ENCODE measurements around the gene COLEC12.

DNA sequence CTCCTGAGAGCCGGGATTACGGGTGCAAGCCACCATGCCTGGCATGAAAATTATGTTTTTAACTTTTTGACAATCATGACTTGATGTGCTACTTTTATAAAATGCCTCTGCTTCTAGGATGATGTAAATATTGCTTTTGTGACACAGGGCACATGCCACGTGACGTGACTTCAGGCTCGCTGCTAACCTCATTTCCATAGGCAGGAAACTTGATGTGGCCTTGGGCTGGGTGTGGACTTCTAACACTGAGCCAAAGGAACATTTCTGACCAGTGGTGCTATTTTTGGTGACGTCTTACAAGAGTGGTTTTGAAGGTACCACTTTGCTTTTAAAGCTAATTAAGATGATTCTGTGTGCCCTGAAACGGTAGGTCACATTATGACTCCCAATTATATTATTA, 198.4 kb downstream of the COLEC12 start:
- TF ChIP-seq POLR2AphosphoS5 (IDR thresholded peaks at IDR 0.05): no peak
- TF ChIP-seq POLR2A (IDR thresholded peaks at IDR 0.05): no peak
- TF ChIP-seq, protein P1, sequence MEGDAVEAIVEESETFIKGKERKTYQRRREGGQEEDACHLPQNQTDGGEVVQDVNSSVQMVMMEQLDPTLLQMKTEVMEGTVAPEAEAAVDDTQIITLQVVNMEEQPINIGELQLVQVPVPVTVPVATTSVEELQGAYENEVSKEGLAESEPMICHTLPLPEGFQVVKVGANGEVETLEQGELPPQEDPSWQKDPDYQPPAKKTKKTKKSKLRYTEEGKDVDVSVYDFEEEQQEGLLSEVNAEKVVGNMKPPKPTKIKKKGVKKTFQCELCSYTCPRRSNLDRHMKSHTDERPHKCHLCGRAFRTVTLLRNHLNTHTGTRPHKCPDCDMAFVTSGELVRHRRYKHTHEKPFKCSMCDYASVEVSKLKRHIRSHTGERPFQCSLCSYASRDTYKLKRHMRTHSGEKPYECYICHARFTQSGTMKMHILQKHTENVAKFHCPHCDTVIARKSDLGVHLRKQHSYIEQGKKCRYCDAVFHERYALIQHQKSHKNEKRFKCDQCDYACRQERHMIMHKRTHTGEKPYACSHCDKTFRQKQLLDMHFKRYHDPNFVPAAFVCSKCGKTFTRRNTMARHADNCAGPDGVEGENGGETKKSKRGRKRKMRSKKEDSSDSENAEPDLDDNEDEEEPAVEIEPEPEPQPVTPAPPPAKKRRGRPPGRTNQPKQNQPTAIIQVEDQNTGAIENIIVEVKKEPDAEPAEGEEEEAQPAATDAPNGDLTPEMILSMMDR (IDR thresholded peaks at IDR 0.05): no peak
- no peak for TF ChIP-seq EP300 (IDR thresholded peaks at IDR 0.05)
